ENCODE data around the gene PTPN3.

GRCh38 chr9:109496218-109496617 is 1.9 kb downstream of the PTPN3 start:
- no peak for TF ChIP-seq CTCF (IDR thresholded peaks at IDR 0.05)
- TF ChIP-seq EP300 (IDR thresholded peaks at IDR 0.05): no peak
- no peak for TF ChIP-seq POLR2A (IDR thresholded peaks at IDR 0.05)
